Fibroblast of skin of back (primary cell): Measurements from ENCODE around the gene NEK1.
A peak's percentile ranks its signal among the peaks of the same experiment; 100 is the strongest.

Source experiments
- DNase-seq: peaks from one replicate; pipeline ENCODE4 v3.0.0-alpha.2; 2013

NEK1 gene

DNA sequence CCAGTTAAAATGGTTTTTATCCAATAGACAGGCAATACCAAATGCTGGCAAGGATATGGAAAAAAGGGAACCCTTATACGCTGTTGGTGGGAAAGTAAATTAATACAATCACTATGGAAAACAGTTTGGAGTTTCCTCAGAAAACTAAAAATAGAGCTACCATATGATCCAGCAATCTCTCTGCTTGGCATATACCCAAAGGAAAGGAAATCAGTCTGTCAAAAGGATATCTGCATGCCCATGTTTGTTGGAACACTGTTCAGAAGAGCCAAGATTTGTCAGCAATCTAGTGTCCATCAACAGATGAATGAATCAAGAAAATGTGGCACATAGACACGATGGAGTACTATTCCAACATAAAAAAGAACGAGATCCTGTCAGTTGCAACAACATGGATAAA, 250.6 kb downstream of the NEK1 start:
- DNase-seq, result no peak

DNA sequence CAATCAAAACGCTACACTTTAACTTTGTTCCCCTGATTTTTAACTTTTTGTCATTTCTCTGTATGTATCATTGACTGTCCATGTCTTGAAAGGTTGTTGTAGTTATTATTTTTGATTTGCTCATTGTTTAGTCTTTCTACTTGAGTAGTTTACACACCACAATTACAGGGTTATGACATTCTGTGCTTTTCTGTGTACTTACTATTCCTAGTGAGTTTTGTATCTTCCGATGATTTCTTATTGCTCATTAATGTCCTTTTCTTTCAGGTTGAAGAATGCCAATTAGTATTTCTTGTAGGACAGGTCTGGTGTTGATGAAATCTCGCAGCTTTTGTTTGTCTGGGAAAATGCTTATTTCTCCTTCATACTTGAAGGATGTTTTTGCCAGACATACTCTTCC, 252.4 kb downstream of the NEK1 start:
- DNase-seq, result no peak

- no peak for DNase-seq
Observed at GRCh38 chr4:169352360-169352759, 260.0 kb downstream of the NEK1 start.

- no peak for DNase-seq
Observed at GRCh38 chr4:169351872-169352271, 260.5 kb downstream of the NEK1 start.

- no peak for DNase-seq
Observed at GRCh38 chr4:169348541-169348940, 263.8 kb downstream of the NEK1 start.

GRCh38 chr4:169346840-169347239, 265.5 kb downstream of the NEK1 start:
- no peak for DNase-seq

DNA sequence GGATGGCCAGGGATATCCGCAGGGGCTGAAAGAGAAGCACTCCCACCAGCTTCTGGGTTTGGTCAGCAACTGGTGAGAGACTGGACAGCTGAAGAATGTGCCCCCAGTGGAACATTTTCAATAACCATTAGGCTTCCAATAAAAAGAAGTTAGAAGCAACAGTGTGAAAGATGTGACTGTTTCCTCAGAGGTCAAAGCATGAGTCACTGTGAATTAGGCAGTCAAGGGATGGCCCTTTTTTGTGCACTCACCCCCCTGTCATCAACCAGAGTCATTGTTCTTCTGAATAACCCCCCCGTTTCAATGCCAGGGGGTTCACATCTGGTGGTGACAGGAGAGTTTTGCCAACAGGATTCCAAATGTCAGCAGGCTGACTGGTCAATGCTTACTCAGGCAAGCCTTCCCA, 267.1 kb downstream of the NEK1 start:
- peak; percentile 86 for DNase-seq
